HepG2 (cell line): Measurements from ENCODE around the gene SSBP4. TPM values are rescaled to one million over a fixed set of nuclear protein-coding genes. Genes with fewer than 3 reads are reported as not detected.

Source experiments
- DPF2 ChIP-seq: sonication (generic); formaldehyde crosslinking; IDR thresholded peaks from 2 replicates; pipeline ENCODE4 v1.4.0; 2020; ENCODE audit warnings: mild to moderate bottlenecking, low read depth, missing genetic modification reagents, borderline replicate concordance
- FOXJ3 ChIP-seq: sonication (generic); formaldehyde crosslinking; IDR thresholded peaks from 2 replicates; pipeline ENCODE4 v1.4.0; 2020; ENCODE audit warnings: missing genetic modification reagents, mild to moderate bottlenecking, borderline replicate concordance
- IKZF1 ChIP-seq: fragments of 450-650 bp; IDR thresholded peaks from 2 replicates; pipeline ENCODE4 v1.7.1; 2016
- KDM5B ChIP-seq: sonication (generic); formaldehyde crosslinking; IDR thresholded peaks from 2 replicates; pipeline ENCODE4 v1.4.0; 2020; ENCODE audit warnings: missing genetic modification reagents, mild to moderate bottlenecking, borderline replicate concordance
- PHF20 ChIP-seq: sonication (generic); formaldehyde crosslinking; IDR thresholded peaks from 2 replicates; pipeline ENCODE4 v1.5.0; 2020; ENCODE audit warnings: mild to moderate bottlenecking, missing genetic modification reagents
- SRY ChIP-seq: sonication (generic); formaldehyde crosslinking; IDR thresholded peaks from 2 replicates; pipeline ENCODE4 v1.8.0; 2022; ENCODE audit warnings: mild to moderate bottlenecking, missing genetic modification reagents
- TEAD2 ChIP-seq: sonication (generic); formaldehyde crosslinking; IDR thresholded peaks from 2 replicates; pipeline ENCODE4 v1.9.0; 2021; ENCODE audit warnings: missing genetic modification reagents
- ZFAT ChIP-seq: sonication (generic); formaldehyde crosslinking; conservative IDR thresholded peaks from 2 replicates; pipeline ENCODE4 v1.8.1; 2023; ENCODE audit warnings: missing genetic modification reagents, inconsistent platforms
- ZFYVE20 ChIP-seq: sonication (generic); formaldehyde crosslinking; IDR thresholded peaks from 2 replicates; pipeline ENCODE4 v1.8.0; 2023; ENCODE audit warnings: low read depth, mild to moderate bottlenecking, moderate library complexity, missing genetic modification reagents, borderline replicate concordance
- ZNF18 ChIP-seq: sonication (generic); formaldehyde crosslinking; IDR thresholded peaks from 2 replicates; pipeline ENCODE4 v1.8.0; 2022; ENCODE audit warnings: mild to moderate bottlenecking, missing genetic modification reagents; ENCODE audit not compliant: insufficient replicate concordance
- ZNF512B ChIP-seq: sonication (generic); formaldehyde crosslinking; IDR thresholded peaks from 2 replicates; pipeline ENCODE4 v1.5.1; 2020; ENCODE audit warnings: missing genetic modification reagents, mild to moderate bottlenecking, borderline replicate concordance
- ZNF552 ChIP-seq: sonication (generic); formaldehyde crosslinking; IDR thresholded peaks from 2 replicates; pipeline ENCODE4 v1.9.0; 2022; ENCODE audit warnings: missing genetic modification reagents, mild to moderate bottlenecking, borderline replicate concordance
- ZNF567 ChIP-seq: sonication (generic); formaldehyde crosslinking; IDR thresholded peaks from 2 replicates; pipeline ENCODE4 v1.8.1; 2023; ENCODE audit warnings: mild to moderate bottlenecking, missing genetic modification reagents, borderline replicate concordance
- ZNF614 ChIP-seq: IDR thresholded peaks from 2 replicates; pipeline ENCODE4 v1.6.1; 2018; ENCODE audit warnings: missing biosample characterization, missing genetic modification reagents, inconsistent platforms, borderline replicate concordance
- ZNF703 ChIP-seq: sonication (generic); formaldehyde crosslinking; IDR thresholded peaks from 2 replicates; pipeline ENCODE4 v1.5.1; 2020; ENCODE audit warnings: missing genetic modification reagents, mild to moderate bottlenecking, moderate library complexity, borderline replicate concordance
- polyA plus RNA-seq, 8 experiments: library from polyadenylated mRNA; depleted of rRNA in 3 of 8; stranded (reverse) in 7 of 8; unstranded in 1 of 8; fragments of >200 nt; fragmentation: Illumina TruSeq in 4 of 8; extraction: Trizol in 4 of 8; gene quantifications; 2 replicates each; pipeline versions ENCODE4 v1.2.1 to v1.2.3, GENCODE V29; 2011 to 2016; ENCODE audit warnings: low read depth in 4 of 8, missing spikeins in 1 of 8, mixed read lengths in 1 of 8; ENCODE audit not compliant: insufficient read depth in 1 of 8
- total RNA-seq, 5 experiments: library from RNA; depleted of rRNA; stranded (reverse); fragments of >200 nt; fragmentation: Illumina TruSeq; extraction: Trizol; gene quantifications; 2 replicates each; pipeline ENCODE4 v1.2.3, GENCODE V29; 2016; ENCODE audit warnings: low read depth in 1 of 5
- TF ChIP-seq, protein P1 (sequence below): sonication (generic); formaldehyde crosslinking; IDR thresholded peaks from 2 replicates; pipeline ENCODE4 v1.4.0; 2020; ENCODE audit warnings: mild to moderate bottlenecking, missing genetic modification reagents
- TF ChIP-seq, protein P2 (sequence below): sonication (generic); formaldehyde crosslinking; IDR thresholded peaks from 2 replicates; pipeline ENCODE4 v1.4.0; 2020; ENCODE audit warnings: missing genetic modification reagents

Gene SSBP4
- total and polyA plus RNA-seq, 2 of the 13 experiments (the other 11 are each of a cell fraction or from before 2014, with no cell fraction given) = 20.8 to 39.5 TPM

GRCh38 chr19:18373892-18374629 lies 45.1 kb upstream of the SSBP4 start (continued):
- TF ChIP-seq ZNF512B (CRISPR knock-in tag) (no peak), ZNF703 (CRISPR knock-in tag) (no peak), FOXJ3 (CRISPR knock-in tag) (no peak), SRY (CRISPR knock-in tag) (0 out of 2 replicates have a peak, but pooled peaks have one; percentile 37), KDM5B (CRISPR knock-in tag) (peak; percentile 60; the same call in 1 of the 2 replicates), ZFYVE20 (CRISPR knock-in tag) (no peak), ZNF552 (no peak), ZNF18 (peak; percentile 43), TEAD2 (CRISPR knock-in tag) (no peak), ZNF567 (no peak), PHF20 (CRISPR knock-in tag) (peak; percentile 80), ZFAT (no peak), DPF2 (CRISPR knock-in tag) (0 out of 2 replicates have a peak, but pooled peaks have one; percentile 40), ZNF614 (CRISPR knock-in tag) (peak; percentile 74), IKZF1 (no peak)
- TF ChIP-seq, protein P1, sequence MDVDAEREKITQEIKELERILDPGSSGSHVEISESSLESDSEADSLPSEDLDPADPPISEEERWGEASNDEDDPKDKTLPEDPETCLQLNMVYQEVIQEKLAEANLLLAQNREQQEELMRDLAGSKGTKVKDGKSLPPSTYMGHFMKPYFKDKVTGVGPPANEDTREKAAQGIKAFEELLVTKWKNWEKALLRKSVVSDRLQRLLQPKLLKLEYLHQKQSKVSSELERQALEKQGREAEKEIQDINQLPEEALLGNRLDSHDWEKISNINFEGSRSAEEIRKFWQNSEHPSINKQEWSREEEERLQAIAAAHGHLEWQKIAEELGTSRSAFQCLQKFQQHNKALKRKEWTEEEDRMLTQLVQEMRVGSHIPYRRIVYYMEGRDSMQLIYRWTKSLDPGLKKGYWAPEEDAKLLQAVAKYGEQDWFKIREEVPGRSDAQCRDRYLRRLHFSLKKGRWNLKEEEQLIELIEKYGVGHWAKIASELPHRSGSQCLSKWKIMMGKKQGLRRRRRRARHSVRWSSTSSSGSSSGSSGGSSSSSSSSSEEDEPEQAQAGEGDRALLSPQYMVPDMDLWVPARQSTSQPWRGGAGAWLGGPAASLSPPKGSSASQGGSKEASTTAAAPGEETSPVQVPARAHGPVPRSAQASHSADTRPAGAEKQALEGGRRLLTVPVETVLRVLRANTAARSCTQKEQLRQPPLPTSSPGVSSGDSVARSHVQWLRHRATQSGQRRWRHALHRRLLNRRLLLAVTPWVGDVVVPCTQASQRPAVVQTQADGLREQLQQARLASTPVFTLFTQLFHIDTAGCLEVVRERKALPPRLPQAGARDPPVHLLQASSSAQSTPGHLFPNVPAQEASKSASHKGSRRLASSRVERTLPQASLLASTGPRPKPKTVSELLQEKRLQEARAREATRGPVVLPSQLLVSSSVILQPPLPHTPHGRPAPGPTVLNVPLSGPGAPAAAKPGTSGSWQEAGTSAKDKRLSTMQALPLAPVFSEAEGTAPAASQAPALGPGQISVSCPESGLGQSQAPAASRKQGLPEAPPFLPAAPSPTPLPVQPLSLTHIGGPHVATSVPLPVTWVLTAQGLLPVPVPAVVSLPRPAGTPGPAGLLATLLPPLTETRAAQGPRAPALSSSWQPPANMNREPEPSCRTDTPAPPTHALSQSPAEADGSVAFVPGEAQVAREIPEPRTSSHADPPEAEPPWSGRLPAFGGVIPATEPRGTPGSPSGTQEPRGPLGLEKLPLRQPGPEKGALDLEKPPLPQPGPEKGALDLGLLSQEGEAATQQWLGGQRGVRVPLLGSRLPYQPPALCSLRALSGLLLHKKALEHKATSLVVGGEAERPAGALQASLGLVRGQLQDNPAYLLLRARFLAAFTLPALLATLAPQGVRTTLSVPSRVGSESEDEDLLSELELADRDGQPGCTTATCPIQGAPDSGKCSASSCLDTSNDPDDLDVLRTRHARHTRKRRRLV (CRISPR knock-in tag) = peak; percentile 67; the same call in 1 of the 2 replicates
- TF ChIP-seq, protein P2, sequence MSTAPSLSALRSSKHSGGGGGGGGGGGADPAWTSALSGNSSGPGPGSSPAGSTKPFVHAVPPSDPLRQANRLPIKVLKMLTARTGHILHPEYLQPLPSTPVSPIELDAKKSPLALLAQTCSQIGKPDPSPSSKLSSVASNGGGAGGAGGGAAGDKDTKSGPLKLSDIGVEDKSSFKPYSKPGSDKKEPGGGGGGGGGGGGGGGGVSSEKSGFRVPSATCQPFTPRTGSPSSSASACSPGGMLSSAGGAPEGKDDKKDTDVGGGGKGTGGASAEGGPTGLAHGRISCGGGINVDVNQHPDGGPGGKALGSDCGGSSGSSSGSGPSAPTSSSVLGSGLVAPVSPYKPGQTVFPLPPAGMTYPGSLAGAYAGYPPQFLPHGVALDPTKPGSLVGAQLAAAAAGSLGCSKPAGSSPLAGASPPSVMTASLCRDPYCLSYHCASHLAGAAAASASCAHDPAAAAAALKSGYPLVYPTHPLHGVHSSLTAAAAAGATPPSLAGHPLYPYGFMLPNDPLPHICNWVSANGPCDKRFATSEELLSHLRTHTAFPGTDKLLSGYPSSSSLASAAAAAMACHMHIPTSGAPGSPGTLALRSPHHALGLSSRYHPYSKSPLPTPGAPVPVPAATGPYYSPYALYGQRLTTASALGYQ = peak; percentile 87
